ENCODE data around the gene DENND2C. TPM values are rescaled to one million over a fixed set of nuclear protein-coding genes. Genes with fewer than 3 reads are reported as not detected.

Gene DENND2C
- total RNA-seq, 3 donors from 2014 or later = 0.20 to 0.27 (median 0.21) TPM

GRCh38 chr1:114694540-114695310 lies 24.9 kb upstream of the DENND2C start:
- no peak for ATAC-seq
- H3K36me3 Mint-ChIP-seq (ENCODE audit: insufficient read depth) = no peaks in the 10 kb centered on the region
- H3K4me1 Mint-ChIP-seq (ENCODE audit: low read depth) = no peaks in the 10 kb centered on the region
- no peak overlapping the region for H3K4me3 Mint-ChIP-seq
- no peaks in the 10 kb centered on the region for H3K9me3 Mint-ChIP-seq
- H3K27me3 Mint-ChIP-seq (ENCODE audit: low read depth) = peaks cover 15% of the 10 kb centered on the region
- DNase-seq = no peak

- H3K27me3 Mint-ChIP-seq (ENCODE audit: low read depth) = peaks cover 23% of the 10 kb centered on the region
- H3K36me3 Mint-ChIP-seq (ENCODE audit: insufficient read depth) = no peaks in the 10 kb centered on the region
- no peaks in the 10 kb centered on the region for H3K9me3 Mint-ChIP-seq
- DNase-seq = no peak
- H3K4me3 Mint-ChIP-seq = no peak overlapping the region
- H3K4me1 Mint-ChIP-seq (ENCODE audit: low read depth) = no peaks in the 10 kb centered on the region
- no peak for ATAC-seq
These were observed 23.1 kb upstream of the DENND2C start for GRCh38 chr1:114692947-114693346.

- Mint-ChIP-seq H3K9me3 (no peaks in the 10 kb centered on the region), H3K27me3 (ENCODE audit: low read depth) (peaks cover 31% of the 10 kb centered on the region), H3K4me1 (ENCODE audit: low read depth) (no peaks in the 10 kb centered on the region), H3K4me3 (no peak overlapping the region), H3K36me3 (ENCODE audit: insufficient read depth) (no peaks in the 10 kb centered on the region)
- DNase-seq = no peak
- ATAC-seq = no peak
These were observed 21.2 kb upstream of the DENND2C start for GRCh38 chr1:114691061-114691460.

- no peak overlapping the region for H3K4me3 Mint-ChIP-seq
- no peak for DNase-seq
- ATAC-seq = no peak
- H3K27me3 Mint-ChIP-seq (ENCODE audit: low read depth) = peaks cover 36% of the 10 kb centered on the region
- no peaks in the 10 kb centered on the region for H3K36me3 Mint-ChIP-seq (ENCODE audit: insufficient read depth)
- no peaks in the 10 kb centered on the region for H3K4me1 Mint-ChIP-seq (ENCODE audit: low read depth)
- H3K9me3 Mint-ChIP-seq = no peaks in the 10 kb centered on the region
These were observed 20.3 kb upstream of the DENND2C start for GRCh38 chr1:114690148-114690547.

GRCh38 chr1:114688526-114688925 lies 18.7 kb upstream of the DENND2C start:
- H3K4me3 Mint-ChIP-seq = no peak overlapping the region
- H3K27me3 Mint-ChIP-seq (ENCODE audit: low read depth) = peaks cover 38% of the 10 kb centered on the region
- no peaks in the 10 kb centered on the region for H3K4me1 Mint-ChIP-seq (ENCODE audit: low read depth)
- ATAC-seq (no peak), DNase-seq (no peak)
- no peaks in the 10 kb centered on the region for H3K9me3 Mint-ChIP-seq
- no peaks in the 10 kb centered on the region for H3K36me3 Mint-ChIP-seq (ENCODE audit: insufficient read depth)

- H3K4me1 Mint-ChIP-seq (ENCODE audit: low read depth) = no peaks in the 10 kb centered on the region
- no peaks in the 10 kb centered on the region for H3K9me3 Mint-ChIP-seq
- no peak for ATAC-seq
- peaks cover 36% of the 10 kb centered on the region for H3K27me3 Mint-ChIP-seq (ENCODE audit: low read depth)
- DNase-seq = no peak
- no peak overlapping the region for H3K4me3 Mint-ChIP-seq
- no peaks in the 10 kb centered on the region for H3K36me3 Mint-ChIP-seq (ENCODE audit: insufficient read depth)
These were observed 16.0 kb upstream of the DENND2C start for GRCh38 chr1:114685851-114686250.

GRCh38 chr1:114677691-114678090 lies 7.8 kb upstream of the DENND2C start:
- Mint-ChIP-seq H3K4me1 (ENCODE audit: low read depth) (no peaks in the 10 kb centered on the region), H3K4me3 (no peak overlapping the region), H3K27me3 (ENCODE audit: low read depth) (peaks cover 17% of the 10 kb centered on the region), H3K9me3 (no peaks in the 10 kb centered on the region), H3K36me3 (ENCODE audit: insufficient read depth) (no peaks in the 10 kb centered on the region)
- DNase-seq (no peak), ATAC-seq (no peak)

GRCh38 chr1:114676115-114676514 lies 6.3 kb upstream of the DENND2C start:
- Mint-ChIP-seq H3K27me3 (ENCODE audit: low read depth) (peaks cover 17% of the 10 kb centered on the region), H3K4me1 (ENCODE audit: low read depth) (no peaks in the 10 kb centered on the region), H3K9me3 (no peaks in the 10 kb centered on the region), H3K4me3 (no peak overlapping the region), H3K36me3 (ENCODE audit: insufficient read depth) (no peaks in the 10 kb centered on the region)
- DNase-seq (no peak), ATAC-seq (no peak)

GRCh38 chr1:114671939-114672275 lies 2.1 kb upstream of the DENND2C start:
- H3K9me3 Mint-ChIP-seq = no peaks in the 10 kb centered on the region
- no peak for ATAC-seq
- peaks cover 11% of the 10 kb centered on the region for H3K27me3 Mint-ChIP-seq (ENCODE audit: low read depth)
- H3K36me3 Mint-ChIP-seq (ENCODE audit: insufficient read depth) = no peaks in the 10 kb centered on the region
- H3K4me1 Mint-ChIP-seq (ENCODE audit: low read depth) = peaks cover 9% of the 10 kb centered on the region
- DNase-seq = no peak
- no peak overlapping the region for H3K4me3 Mint-ChIP-seq

GRCh38 chr1:114671011-114671938 lies 1.4 kb upstream of the DENND2C start:
- no peaks in the 10 kb centered on the region for H3K36me3 Mint-ChIP-seq (ENCODE audit: insufficient read depth)
- DNase-seq (no peak), ATAC-seq (no peak)
- H3K27me3 Mint-ChIP-seq (ENCODE audit: low read depth) = peaks cover 15% of the 10 kb centered on the region
- no peaks in the 10 kb centered on the region for H3K9me3 Mint-ChIP-seq
- peak overlapping the region; percentile 37 for H3K4me3 Mint-ChIP-seq
- peaks cover 9% of the 10 kb centered on the region for H3K4me1 Mint-ChIP-seq (ENCODE audit: low read depth)

GRCh38 chr1:114670083-114671010 lies 498 bp upstream of the DENND2C start:
- peaks cover 13% of the 10 kb centered on the region for H3K27me3 Mint-ChIP-seq (ENCODE audit: low read depth)
- ATAC-seq = peak; percentile 98
- peak; percentile 10 for DNase-seq
- H3K4me1 Mint-ChIP-seq (ENCODE audit: low read depth) = peaks cover 9% of the 10 kb centered on the region
- no peaks in the 10 kb centered on the region for H3K36me3 Mint-ChIP-seq (ENCODE audit: insufficient read depth)
- H3K9me3 Mint-ChIP-seq = no peaks in the 10 kb centered on the region
- H3K4me3 Mint-ChIP-seq = peak overlapping the region; percentile 92

GRCh38 chr1:114668784-114669561 lies 876 bp downstream of the DENND2C start:
- H3K9me3 Mint-ChIP-seq = no peaks in the 10 kb centered on the region
- H3K4me3 Mint-ChIP-seq = peak overlapping the region; percentile 92
- peaks cover 9% of the 10 kb centered on the region for H3K4me1 Mint-ChIP-seq (ENCODE audit: low read depth)
- no peaks in the 10 kb centered on the region for H3K36me3 Mint-ChIP-seq (ENCODE audit: insufficient read depth)
- peaks cover 6% of the 10 kb centered on the region for H3K27me3 Mint-ChIP-seq (ENCODE audit: low read depth)
- DNase-seq (no peak), ATAC-seq (no peak)

GRCh38 chr1:114668373-114668772 lies 1.5 kb downstream of the DENND2C start:
- DNase-seq = no peak
- no peak for ATAC-seq
- H3K27me3 Mint-ChIP-seq (ENCODE audit: low read depth) = peaks cover 6% of the 10 kb centered on the region
- H3K4me1 Mint-ChIP-seq (ENCODE audit: low read depth) = peaks cover 9% of the 10 kb centered on the region
- H3K4me3 Mint-ChIP-seq = peak overlapping the region; percentile 16
- no peaks in the 10 kb centered on the region for H3K9me3 Mint-ChIP-seq
- no peaks in the 10 kb centered on the region for H3K36me3 Mint-ChIP-seq (ENCODE audit: insufficient read depth)

Data from activated T-cell treated with anti-CD3 and anti-CD28 coated beads, Interleukin-2, amount 50 U/mL, for 4 hours (primary cell).